ENCODE measurements around the gene COMTD1.

The COMTD1 gene

GRCh38 chr10:75245354-75246250 lies 9.8 kb upstream of the COMTD1 start:
- no peak for DNase-seq (ENCODE audit: low read depth in 2 of 2)

- DNase-seq (ENCODE audit: low read depth in 2 of 2): no peak
These were observed 9.0 kb upstream of the COMTD1 start for GRCh38 chr10:75244487-75245353.

GRCh38 chr10:75243426-75243825 lies 7.7 kb upstream of the COMTD1 start:
- no peak for DNase-seq (ENCODE audit: low read depth in 2 of 2)

GRCh38 chr10:75240329-75241076 lies 4.7 kb upstream of the COMTD1 start:
- DNase-seq (ENCODE audit: low read depth in 2 of 2): no peak

- DNase-seq (ENCODE audit: low read depth in 2 of 2): no peak
These were observed 3.5 kb upstream of the COMTD1 start for GRCh38 chr10:75239096-75239790.

GRCh38 chr10:75238182-75239095 lies 2.7 kb upstream of the COMTD1 start:
- no peak for DNase-seq (ENCODE audit: low read depth in 2 of 2)

GRCh38 chr10:75236178-75236825 lies 545 bp upstream of the COMTD1 start:
- DNase-seq (ENCODE audit: low read depth in 2 of 2): no peak

GRCh38 chr10:75234683-75235374 lies 928 bp downstream of the COMTD1 start:
- no peak for DNase-seq (ENCODE audit: low read depth in 2 of 2)

- peak; percentile 98 for DNase-seq (ENCODE audit: low read depth in 2 of 2)
These were observed 1.6 kb downstream of the COMTD1 start for GRCh38 chr10:75234017-75234682.

GRCh38 chr10:75233444-75234016 lies 2.2 kb downstream of the COMTD1 start:
- DNase-seq (ENCODE audit: low read depth in 2 of 2): no peak

GRCh38 chr10:75231672-75232581 lies 3.8 kb downstream of the COMTD1 start:
- DNase-seq (ENCODE audit: low read depth in 2 of 2): no peak

GRCh38 chr10:75230600-75231038 lies 5.1 kb downstream of the COMTD1 start:
- DNase-seq (ENCODE audit: low read depth in 2 of 2): peak; percentile 87 to 90

- DNase-seq (ENCODE audit: low read depth in 2 of 2): no peak
These were observed 5.8 kb downstream of the COMTD1 start for GRCh38 chr10:75229971-75230370.

- no peak for DNase-seq (ENCODE audit: low read depth in 2 of 2)
These were observed 6.9 kb downstream of the COMTD1 start for GRCh38 chr10:75228834-75229233.

- no peak for DNase-seq (ENCODE audit: low read depth in 2 of 2)
These were observed 7.5 kb downstream of the COMTD1 start for GRCh38 chr10:75228278-75228677.

GRCh38 chr10:75226656-75227055 lies 9.1 kb downstream of the COMTD1 start:
- DNase-seq (ENCODE audit: low read depth in 2 of 2): no peak

GRCh38 chr10:75226095-75226494 lies 9.7 kb downstream of the COMTD1 start:
- no peak for DNase-seq (ENCODE audit: low read depth in 2 of 2)
